Bronchial epithelial cell (primary cell): ENCODE results near the gene EML6. TPM values are rescaled to one million over a fixed set of nuclear protein-coding genes. Genes with fewer than 3 reads are reported as not detected.

ENCODE experiments used
- DNase-seq: peaks from one replicate; pipeline ENCODE4 v3.0.0-alpha.2; 2010; ENCODE audit warnings: low read depth
- FAIRE-seq: peaks from 2 replicates; lab custom pipeline; 2011; peaks lifted over from hg19 to GRCh38; lab: Jason Lieb, UNC
- H3K27me3 ChIP-seq: 2 replicates; pipeline ENCODE4 v1.5.1; 2011; ENCODE audit warnings: low read length; ENCODE audit not compliant: control insufficient read depth, insufficient read depth
- H3K36me3 ChIP-seq: 2 replicates; pipeline ENCODE4 v1.5.1; 2011; ENCODE audit warnings: low read length; ENCODE audit not compliant: control insufficient read depth, insufficient read depth
- H3K4me3 ChIP-seq: 2 replicates; pipeline ENCODE4 v1.5.1; 2011; ENCODE audit warnings: mild to moderate bottlenecking, low read depth, low read length, control low read depth
- total RNA-seq: library from RNA; depleted of rRNA; stranded (reverse); fragments of >200 nt; gene quantifications from 2 replicates; pipeline ENCODE4 v1.2.1, GENCODE V29; 2014
- TF ChIP-seq, protein P1 (sequence below): IDR thresholded peaks from 2 replicates; pipeline ENCODE4 v1.5.1; 2011; ENCODE audit warnings: mild to moderate bottlenecking, moderate library complexity, low read length, control low read depth, inconsistent platforms; ENCODE audit not compliant: insufficient read depth, severe bottlenecking

Gene EML6
- total RNA-seq, 1 donor from 2014 or later: 0.53 TPM

DNA sequence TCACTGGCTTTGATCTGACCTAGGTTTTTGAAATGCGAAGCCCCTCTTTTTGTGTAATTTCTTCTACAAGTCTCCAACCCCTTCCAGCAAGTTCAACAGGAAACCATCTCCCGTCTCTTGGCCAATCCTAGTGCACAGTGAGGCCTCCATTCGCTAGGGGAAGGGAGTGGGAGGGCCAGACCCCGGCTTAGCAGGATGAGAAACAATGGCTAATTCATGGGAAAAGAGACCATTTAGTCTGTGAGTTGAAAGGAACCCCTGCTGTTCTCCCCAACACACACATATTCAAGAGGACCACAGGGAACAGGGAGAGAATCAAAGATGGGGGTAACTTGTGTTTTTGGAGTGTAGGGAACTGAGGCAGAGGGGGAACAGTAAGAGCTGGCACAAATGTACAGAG is 243.8 kb downstream of the EML6 start:
- no peak for DNase-seq
- TF ChIP-seq, protein P1, sequence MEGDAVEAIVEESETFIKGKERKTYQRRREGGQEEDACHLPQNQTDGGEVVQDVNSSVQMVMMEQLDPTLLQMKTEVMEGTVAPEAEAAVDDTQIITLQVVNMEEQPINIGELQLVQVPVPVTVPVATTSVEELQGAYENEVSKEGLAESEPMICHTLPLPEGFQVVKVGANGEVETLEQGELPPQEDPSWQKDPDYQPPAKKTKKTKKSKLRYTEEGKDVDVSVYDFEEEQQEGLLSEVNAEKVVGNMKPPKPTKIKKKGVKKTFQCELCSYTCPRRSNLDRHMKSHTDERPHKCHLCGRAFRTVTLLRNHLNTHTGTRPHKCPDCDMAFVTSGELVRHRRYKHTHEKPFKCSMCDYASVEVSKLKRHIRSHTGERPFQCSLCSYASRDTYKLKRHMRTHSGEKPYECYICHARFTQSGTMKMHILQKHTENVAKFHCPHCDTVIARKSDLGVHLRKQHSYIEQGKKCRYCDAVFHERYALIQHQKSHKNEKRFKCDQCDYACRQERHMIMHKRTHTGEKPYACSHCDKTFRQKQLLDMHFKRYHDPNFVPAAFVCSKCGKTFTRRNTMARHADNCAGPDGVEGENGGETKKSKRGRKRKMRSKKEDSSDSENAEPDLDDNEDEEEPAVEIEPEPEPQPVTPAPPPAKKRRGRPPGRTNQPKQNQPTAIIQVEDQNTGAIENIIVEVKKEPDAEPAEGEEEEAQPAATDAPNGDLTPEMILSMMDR: no peak
- Histone ChIP-seq H3K4me3 (no peak overlapping the region), H3K36me3 (peaks cover 3% of the 10 kb centered on the region), H3K27me3 (no peaks in the 10 kb centered on the region)
- FAIRE-seq: no peak

DNA sequence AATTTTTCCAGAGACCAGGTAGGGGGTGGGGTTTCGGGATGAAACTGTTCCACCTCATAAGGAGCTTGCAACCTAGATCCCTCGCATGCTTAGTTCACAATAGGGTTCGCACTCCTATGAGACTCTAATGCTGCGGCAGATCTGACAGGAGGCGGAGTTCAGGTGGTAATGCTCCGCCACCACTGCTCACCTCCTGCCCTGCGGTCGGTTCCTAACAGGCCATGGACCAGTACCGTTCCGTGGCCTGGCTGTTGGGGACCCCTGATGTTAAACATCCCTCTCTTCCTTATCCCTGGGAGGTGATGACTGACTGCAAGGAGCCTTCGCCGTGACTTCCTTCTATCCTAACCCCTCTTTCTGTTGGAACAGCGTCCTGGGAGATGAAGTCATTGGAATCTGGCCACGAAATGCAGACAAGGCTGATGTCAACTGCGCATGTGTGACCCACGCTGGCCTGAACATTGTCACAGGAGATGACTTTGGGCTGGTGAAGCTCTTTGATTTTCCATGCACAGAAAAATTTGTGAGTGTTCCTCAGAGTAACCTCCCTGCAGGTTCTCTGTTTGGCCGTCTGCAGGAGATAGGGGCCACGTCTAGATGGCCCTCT is 244.4 kb downstream of the EML6 start:
- H3K27me3 ChIP-seq: no peaks in the 10 kb centered on the region
- FAIRE-seq (no peak), DNase-seq (no peak)
- no peak overlapping the region for H3K4me3 ChIP-seq
- peaks cover 3% of the 10 kb centered on the region for H3K36me3 ChIP-seq
- TF ChIP-seq, protein P1: no peak

DNA sequence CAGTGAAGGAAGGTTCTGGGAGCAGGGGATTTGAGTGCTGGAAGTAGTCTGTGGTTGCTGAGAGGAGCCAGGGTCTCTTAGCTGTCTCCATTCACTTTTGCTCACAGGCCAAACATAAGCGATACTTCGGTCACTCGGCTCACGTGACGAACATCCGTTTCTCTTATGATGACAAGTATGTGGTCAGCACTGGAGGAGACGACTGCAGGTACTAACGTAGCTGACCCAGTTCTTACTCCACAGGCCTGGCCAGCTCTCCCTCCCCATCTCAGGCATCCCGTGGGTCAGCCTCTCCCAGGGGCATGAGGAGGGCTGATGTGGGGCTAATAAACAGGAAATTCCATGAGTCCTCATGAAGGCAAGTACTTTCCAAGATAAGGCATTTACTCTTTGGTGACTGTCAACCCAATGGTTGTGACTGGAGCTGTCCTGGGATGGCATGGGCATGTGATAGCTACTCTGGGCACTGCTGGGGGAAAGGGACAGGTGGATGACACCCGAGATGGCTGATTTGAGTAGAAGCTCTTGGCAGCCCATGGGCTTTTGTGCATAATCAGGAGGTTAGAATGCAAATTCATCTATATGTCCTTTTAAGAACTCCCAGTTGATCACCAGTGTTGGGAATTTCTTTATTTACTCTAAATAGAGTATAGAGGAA is 245.2 kb downstream of the EML6 start:
- DNase-seq (no peak), FAIRE-seq (no peak)
- Histone ChIP-seq H3K4me3 (no peak overlapping the region), H3K27me3 (no peaks in the 10 kb centered on the region), H3K36me3 (peaks cover 5% of the 10 kb centered on the region)
- TF ChIP-seq, protein P1: no peak

DNA sequence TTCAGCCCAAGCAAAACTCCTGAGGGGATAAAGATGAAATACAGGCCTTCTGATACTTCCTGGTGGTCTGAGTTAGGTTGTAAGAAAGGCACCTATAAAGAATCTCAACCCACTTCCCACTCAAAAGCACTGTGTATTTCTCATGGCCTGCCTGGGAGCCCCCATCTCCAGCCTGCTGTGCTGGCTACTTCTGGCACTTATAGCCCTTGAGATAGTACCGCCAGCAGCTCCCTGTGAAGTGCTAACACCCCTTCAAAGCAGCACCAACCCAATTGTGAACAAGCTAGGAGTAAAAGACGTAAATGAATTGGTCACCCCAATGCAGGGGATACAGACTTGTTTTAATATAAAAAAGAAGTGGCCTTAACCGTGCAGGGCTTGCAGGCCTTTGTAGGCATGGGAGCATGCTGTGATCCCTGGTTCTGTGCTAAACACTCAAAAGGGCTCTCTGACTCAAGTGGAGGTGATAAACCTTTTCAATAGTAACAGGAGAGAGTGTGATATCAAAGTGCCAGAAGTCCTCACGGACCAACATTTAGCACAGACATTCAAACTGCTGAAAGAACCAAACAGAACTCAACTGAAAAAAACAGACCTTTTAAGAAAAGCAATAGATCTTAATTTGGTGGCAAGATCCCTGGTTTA is 246.0 kb downstream of the EML6 start:
- peaks cover 7% of the 10 kb centered on the region for H3K36me3 ChIP-seq
- FAIRE-seq: no peak
- H3K4me3 ChIP-seq: no peak overlapping the region
- no peak for DNase-seq
- no peaks in the 10 kb centered on the region for H3K27me3 ChIP-seq
- TF ChIP-seq, protein P1: no peak

DNA sequence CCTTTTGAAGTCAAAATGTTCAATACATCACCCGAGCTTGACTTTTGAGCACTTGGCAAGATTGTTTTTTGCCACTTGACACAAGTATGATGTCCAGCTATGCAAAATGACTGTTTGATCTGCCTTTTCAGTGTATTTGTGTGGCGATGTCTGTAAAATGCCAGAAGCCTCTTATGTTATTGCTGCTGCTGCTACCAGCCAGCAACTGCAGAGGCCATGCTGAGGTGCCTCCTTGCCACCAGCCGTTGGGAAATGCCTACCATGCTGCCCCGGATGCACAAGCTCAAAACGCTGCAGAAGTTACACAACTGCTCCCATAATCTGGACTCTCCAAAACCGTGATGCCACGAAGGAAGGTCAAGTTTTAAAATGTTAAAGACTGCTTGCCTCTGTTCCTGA is 246.5 kb downstream of the EML6 start:
- DNase-seq (no peak), FAIRE-seq (no peak)
- Histone ChIP-seq H3K36me3 (peaks cover 7% of the 10 kb centered on the region), H3K4me3 (no peak overlapping the region), H3K27me3 (no peaks in the 10 kb centered on the region)
- TF ChIP-seq, protein P1: no peak
